ENCODE measurements around the gene ZNF831. TPM values are rescaled to one million over a fixed set of nuclear protein-coding genes. Genes with fewer than 3 reads are reported as not detected.

The ZNF831 gene
- total and polyA plus RNA-seq, 4 experiments from 2014 or later = 7.8 to 49.0 (median 29.5) TPM

GRCh38 chr20:59224236-59224635, 60.6 kb downstream of the ZNF831 start:
- Histone ChIP-seq H3K27ac (ENCODE audit: low read depth, low read length) (no peak overlapping the region), H3K36me3 (ENCODE audit: insufficient read depth, low read length) (peaks cover 15% of the 10 kb centered on the region), H3K9me3 (ENCODE audit: control insufficient read depth in 1 of 2, low read length in 2 of 2) (no peaks in the 10 kb centered on the region), H3K27me3 (ENCODE audit: insufficient read depth, low read length) (no peaks in the 10 kb centered on the region), H3K4me3 (ENCODE audit: low read length in 2 of 2) (no peak overlapping the region), H3K4me1 (ENCODE audit: insufficient read depth, low read length) (peaks cover 20% of the 10 kb centered on the region)
- peak overlapping the region in 2 of 8 donors; percentile 21 to 59 for H3K4me3 Mint-ChIP-seq
- peaks cover 0 to 2% (median 0%) of the 10 kb centered on the region in 8 donors for H3K9me3 Mint-ChIP-seq
- CTCF ChIA-PET (ENCODE audit: partially characterized antibody) = interaction anchor here (1.2 to 5.3 kb wide), 5 partner anchors 16 to 354 kb away, joined by 3 to 73 read pairs (median 4); no protein-coding TSS in a partner anchor
- no peak for DNase-seq
- H3K4me1 Mint-ChIP-seq = peaks cover 9 to 32% (median 19%) of the 10 kb centered on the region in 4 donors
- H3K36me3 Mint-ChIP-seq = peaks cover 28 to 59% of the 10 kb centered on the region in 2 donors
- H3K27ac Mint-ChIP-seq = peak overlapping the region in 1 of 7 donors; percentile 38
- POLR2A ChIA-PET (ENCODE audit: partially characterized antibody) = interaction anchor here (1.1 kb wide), 1 partner anchor 65 kb away, joined by 3 read pairs; no protein-coding TSS in a partner anchor
- H3K27me3 Mint-ChIP-seq = no peaks in the 10 kb centered on the region
- intact Hi-C loops (cut with micrococcal nuclease) = loop anchor here (5.0 kb wide), 2 partner anchors 77 to 273 kb away; no protein-coding TSS in a partner anchor

GRCh38 chr20:59230385-59230784, 66.8 kb downstream of the ZNF831 start:
- ChIA-PET POLR2A (ENCODE audit: partially characterized antibody) (no interaction called here), CTCF (ENCODE audit: partially characterized antibody) (interaction anchor here (1.4 to 2.8 kb wide), 4 partner anchors 8 to 143 kb away, joined by 3 to 11 read pairs (median 6); no protein-coding TSS in a partner anchor)
- peaks cover 50% of the 10 kb centered on the region for H3K36me3 ChIP-seq (ENCODE audit: insufficient read depth, low read length)
- DNase-seq = no peak
- H3K9me3 ChIP-seq (ENCODE audit: control insufficient read depth in 1 of 2, low read length in 2 of 2) = no peaks in the 10 kb centered on the region
- H3K27me3 ChIP-seq (ENCODE audit: insufficient read depth, low read length) = no peaks in the 10 kb centered on the region
- intact Hi-C loops (cut with micrococcal nuclease) = no loop called here
- no peak overlapping the region for H3K4me3 ChIP-seq (ENCODE audit: low read length in 2 of 2)
- H3K4me1 ChIP-seq (ENCODE audit: insufficient read depth, low read length) = peaks cover 7% of the 10 kb centered on the region
- H3K36me3 Mint-ChIP-seq = peaks cover 67 to 84% of the 10 kb centered on the region in 2 donors
- no peak overlapping the region for H3K4me3 Mint-ChIP-seq
- H3K4me1 Mint-ChIP-seq = peaks cover 10 to 19% (median 12%) of the 10 kb centered on the region in 4 donors
- H3K27me3 Mint-ChIP-seq = no peaks in the 10 kb centered on the region
- no peaks in the 10 kb centered on the region for H3K9me3 Mint-ChIP-seq
- H3K27ac Mint-ChIP-seq = peak overlapping the region in 2 of 7 donors; percentile 9 to 25
- H3K27ac ChIP-seq (ENCODE audit: low read depth, low read length) = no peak overlapping the region

- DNase-seq = no peak
- POLR2A ChIA-PET (ENCODE audit: partially characterized antibody) = no interaction called here
- Histone ChIP-seq H3K27ac (ENCODE audit: low read depth, low read length) (no peak overlapping the region), H3K4me3 (ENCODE audit: low read length in 2 of 2) (no peak overlapping the region), H3K36me3 (ENCODE audit: insufficient read depth, low read length) (peaks cover 48% of the 10 kb centered on the region), H3K27me3 (ENCODE audit: insufficient read depth, low read length) (no peaks in the 10 kb centered on the region), H3K9me3 (ENCODE audit: control insufficient read depth in 1 of 2, low read length in 2 of 2) (no peaks in the 10 kb centered on the region), H3K4me1 (ENCODE audit: insufficient read depth, low read length) (peaks cover 7% of the 10 kb centered on the region)
- CTCF ChIA-PET (ENCODE audit: partially characterized antibody) = interaction anchor here (1.4 to 2.8 kb wide), 3 partner anchors 8 to 24 kb away, joined by 3 to 11 read pairs (median 5); no protein-coding TSS in a partner anchor
- intact Hi-C loops (cut with micrococcal nuclease) = no loop called here
- Mint-ChIP-seq H3K27me3 (no peaks in the 10 kb centered on the region), H3K9me3 (no peaks in the 10 kb centered on the region), H3K27ac (peak overlapping the region in 4 of 7 donors; percentile 9 to 64 (median 46)), H3K4me3 (no peak overlapping the region), H3K4me1 (peaks cover 10 to 28% (median 19%) of the 10 kb centered on the region in 4 donors), H3K36me3 (peaks cover 74 to 85% of the 10 kb centered on the region in 2 donors)
Observed at GRCh38 chr20:59231124-59231804, 67.6 kb downstream of the ZNF831 start.

- H3K36me3 Mint-ChIP-seq = peaks cover 71 to 79% of the 10 kb centered on the region in 2 donors
- no peak overlapping the region for H3K4me3 ChIP-seq (ENCODE audit: low read length in 2 of 2)
- no peaks in the 10 kb centered on the region for H3K27me3 ChIP-seq (ENCODE audit: insufficient read depth, low read length)
- no peaks in the 10 kb centered on the region for H3K9me3 Mint-ChIP-seq
- ChIA-PET POLR2A (ENCODE audit: partially characterized antibody) (no interaction called here), CTCF (ENCODE audit: partially characterized antibody) (no interaction called here)
- H3K4me3 Mint-ChIP-seq = no peak overlapping the region
- H3K4me1 ChIP-seq (ENCODE audit: insufficient read depth, low read length) = peaks cover 7% of the 10 kb centered on the region
- intact Hi-C loops (cut with micrococcal nuclease) = no loop called here
- no peak for DNase-seq
- H3K36me3 ChIP-seq (ENCODE audit: insufficient read depth, low read length) = peaks cover 52% of the 10 kb centered on the region
- no peaks in the 10 kb centered on the region for H3K27me3 Mint-ChIP-seq
- H3K27ac Mint-ChIP-seq = no peak overlapping the region
- peaks cover 10 to 30% (median 21%) of the 10 kb centered on the region in 4 donors for H3K4me1 Mint-ChIP-seq
- no peak overlapping the region for H3K27ac ChIP-seq (ENCODE audit: low read depth, low read length)
- H3K9me3 ChIP-seq (ENCODE audit: control insufficient read depth in 1 of 2, low read length in 2 of 2) = no peaks in the 10 kb centered on the region
Observed at GRCh38 chr20:59232618-59233017, 69.0 kb downstream of the ZNF831 start.

- H3K4me1 Mint-ChIP-seq = peaks cover 10 to 30% (median 21%) of the 10 kb centered on the region in 4 donors
- Histone ChIP-seq H3K4me3 (ENCODE audit: low read length in 2 of 2) (no peak overlapping the region), H3K4me1 (ENCODE audit: insufficient read depth, low read length) (peaks cover 7% of the 10 kb centered on the region), H3K27ac (ENCODE audit: low read depth, low read length) (no peak overlapping the region), H3K36me3 (ENCODE audit: insufficient read depth, low read length) (peaks cover 45% of the 10 kb centered on the region), H3K9me3 (ENCODE audit: control insufficient read depth in 1 of 2, low read length in 2 of 2) (no peaks in the 10 kb centered on the region), H3K27me3 (ENCODE audit: insufficient read depth, low read length) (no peaks in the 10 kb centered on the region)
- peaks cover 65 to 85% of the 10 kb centered on the region in 2 donors for H3K36me3 Mint-ChIP-seq
- intact Hi-C loops (cut with micrococcal nuclease) = loop anchor here (5.0 kb wide), 1 partner anchor 152 kb away; no protein-coding TSS in a partner anchor
- ChIA-PET POLR2A (ENCODE audit: partially characterized antibody) (no interaction called here), CTCF (ENCODE audit: partially characterized antibody) (no interaction called here)
- peak overlapping the region in 3 of 8 donors; percentile 3 to 50 (median 17) for H3K4me3 Mint-ChIP-seq
- DNase-seq = no peak
- peak overlapping the region in 6 of 7 donors; percentile 9 to 87 (median 61) for H3K27ac Mint-ChIP-seq
- no peaks in the 10 kb centered on the region for H3K27me3 Mint-ChIP-seq
- no peaks in the 10 kb centered on the region for H3K9me3 Mint-ChIP-seq
Observed at GRCh38 chr20:59235226-59235625, 71.6 kb downstream of the ZNF831 start.

GRCh38 chr20:59240006-59240405, 76.4 kb downstream of the ZNF831 start:
- CTCF ChIA-PET (ENCODE audit: partially characterized antibody) = interaction anchor here (1.2 kb wide), 1 partner anchor 158 kb away, joined by 4 read pairs; no protein-coding TSS in a partner anchor
- Histone ChIP-seq H3K27ac (ENCODE audit: low read depth, low read length) (no peak overlapping the region), H3K27me3 (ENCODE audit: insufficient read depth, low read length) (no peaks in the 10 kb centered on the region), H3K4me1 (ENCODE audit: insufficient read depth, low read length) (peaks cover 4% of the 10 kb centered on the region), H3K36me3 (ENCODE audit: insufficient read depth, low read length) (peaks cover 16% of the 10 kb centered on the region), H3K9me3 (ENCODE audit: control insufficient read depth in 1 of 2, low read length in 2 of 2) (no peaks in the 10 kb centered on the region), H3K4me3 (ENCODE audit: low read length in 2 of 2) (no peak overlapping the region)
- Mint-ChIP-seq H3K9me3 (no peaks in the 10 kb centered on the region), H3K27me3 (no peaks in the 10 kb centered on the region), H3K27ac (peak overlapping the region in 1 of 7 donors; percentile 42), H3K36me3 (peaks cover 57 to 74% of the 10 kb centered on the region in 2 donors), H3K4me3 (no peak overlapping the region), H3K4me1 (peaks cover 6 to 25% (median 19%) of the 10 kb centered on the region in 4 donors)
- intact Hi-C loops (cut with micrococcal nuclease) = no loop called here
- no peak for DNase-seq
- POLR2A ChIA-PET (ENCODE audit: partially characterized antibody) = no interaction called here

Data from CD4-positive, alpha-beta memory T cell (primary cell).